SK-N-SH (cell line): ENCODE data around the gene ZNF814. TPM values are rescaled to one million over a fixed set of nuclear protein-coding genes. Genes with fewer than 3 reads are reported as not detected.

ENCODE experiments used
- CTCF ChIA-PET: fragments of 300-600, 350-600 bp; formaldehyde crosslinking; extraction: SDS; loops from one replicate; lab custom pipeline; 2021; lab: Yijun Ruan, JAX
- POLR2A ChIA-PET: fragments of 350-600 bp; sonication (Branson Sonifier 250); formaldehyde crosslinking; extraction: SDS; loops from one replicate; lab custom pipeline; 2020; ENCODE audit warnings: antibody characterized with exemption, inconsistent platforms; lab: Yijun Ruan, JAX
- DNase-seq: peaks from one replicate; pipeline ENCODE4 v3.0.0; 2012
- H2AFZ ChIP-seq: fragments of 200-600 bp; sonication (generic); 2 replicates; pipeline ENCODE4 v1.8.1; 2016; ENCODE audit warnings: antibody characterized with exemption, mild to moderate bottlenecking, low read depth
- H3F3A ChIP-seq: fragments of 200-600 bp; sonication (generic); replicated peaks from 2 replicates; pipeline ENCODE3; 2016; ENCODE audit warnings: antibody characterized with exemption, mild to moderate bottlenecking; ENCODE audit not compliant: insufficient read depth
- H3K27ac ChIP-seq, 2 experiments: fragments of 200-500 bp in 1 of 2; fragments of 200-600 bp in 1 of 2; sonication (Bioruptor generic) in 1 of 2; sonication (generic), shearing (Covaris generic) in 1 of 2; 2 replicates each; pipeline versions ENCODE4 v1.5.1 to v1.6.1; 2014 to 2016; ENCODE audit warnings: low read depth in 2 of 2, inconsistent platforms in 1 of 2, low read length in 1 of 2, mild to moderate bottlenecking in 1 of 2, mixed read lengths in 1 of 2
- H3K27me3 ChIP-seq: fragments of 200-600 bp; sonication (generic), shearing (Covaris generic); 2 replicates; pipeline ENCODE4 v1.6.1; 2016; ENCODE audit warnings: mixed run types; ENCODE audit not compliant: insufficient read depth
- H3K36me3 ChIP-seq, 2 experiments: fragments of 200-500 bp in 1 of 2; fragments of 200-600 bp in 1 of 2; sonication (Bioruptor generic) in 1 of 2; sonication (generic) in 1 of 2; replicated peaks in 1 of 2; 2 replicates each; pipeline versions ENCODE3 to v1.5.1; 2014 to 2016; ENCODE audit warnings: low read length in 1 of 2, mild to moderate bottlenecking in 1 of 2; ENCODE audit not compliant: insufficient read depth in 2 of 2, control insufficient read depth in 1 of 2
- H3K4me1 ChIP-seq, 2 experiments: fragments of 200-500 bp in 1 of 2; fragments of 200-600 bp in 1 of 2; sonication (Bioruptor generic) in 1 of 2; sonication (generic), shearing (Covaris generic) in 1 of 2; 2 replicates each; pipeline versions ENCODE4 v1.5.1 to v1.6.1; 2014 to 2016; ENCODE audit warnings: low read depth in 1 of 2, low read length in 1 of 2, mixed run types in 1 of 2; ENCODE audit not compliant: insufficient read depth in 2 of 2, control insufficient read depth in 1 of 2
- H3K4me2 ChIP-seq: fragments of 200-600 bp; sonication (generic), shearing (Covaris generic); 2 replicates; pipeline ENCODE4 v1.6.1; 2017; ENCODE audit warnings: mixed run types
- H3K4me3 ChIP-seq, 2 experiments: fragments of 200-500 bp in 1 of 2; fragments of 200-600 bp in 1 of 2; sonication (Bioruptor generic) in 1 of 2; sonication (generic), shearing (Covaris generic) in 1 of 2; 2 replicates each; pipeline versions ENCODE4 v1.5.1 to v1.8.1; 2014 to 2016; ENCODE audit warnings: low read depth in 2 of 2, inconsistent platforms in 1 of 2, low read length in 1 of 2, mild to moderate bottlenecking in 1 of 2, mixed read lengths in 1 of 2, moderate library complexity in 1 of 2
- H3K79me2 ChIP-seq: fragments of 200-600 bp; sonication (generic); 2 replicates; pipeline ENCODE4 v1.8.1; 2017; ENCODE audit warnings: mild to moderate bottlenecking; ENCODE audit not compliant: insufficient read depth
- H3K9ac ChIP-seq: fragments of 200-600 bp; sonication (generic); 2 replicates; pipeline ENCODE4 v1.6.1; 2017; ENCODE audit warnings: mixed run types
- H3K9me2 ChIP-seq: fragments of 200-600 bp; sonication (generic); 2 replicates; pipeline ENCODE4 v1.6.1; 2017; ENCODE audit warnings: mixed run types
- H3K9me3 ChIP-seq: fragments of 200-600 bp; sonication (generic); 2 replicates; pipeline ENCODE4 v1.6.1; 2017; ENCODE audit warnings: mixed run types, mild to moderate bottlenecking, moderate library complexity
- H4K20me1 ChIP-seq: fragments of 200-600 bp; sonication (generic); 2 replicates; pipeline ENCODE4 v1.6.1; 2017; ENCODE audit warnings: mild to moderate bottlenecking, mixed run types; ENCODE audit not compliant: insufficient read depth
- FOSL2 ChIP-seq: IDR thresholded peaks from 2 replicates; pipeline ENCODE4 v1.4.0; 2012; ENCODE audit warnings: low read depth, mild to moderate bottlenecking, moderate library complexity, borderline replicate concordance
- JUND ChIP-seq: IDR thresholded peaks from 2 replicates; pipeline ENCODE4 v1.4.0; 2012
- MXI1 ChIP-seq: IDR thresholded peaks from 2 replicates; pipeline ENCODE4 v1.6.1; 2012; ENCODE audit warnings: mild to moderate bottlenecking, low read depth, low read length, improper control_type of control experiment
- NFIC ChIP-seq: IDR thresholded peaks from 2 replicates; pipeline ENCODE4 v1.4.0; 2012; ENCODE audit warnings: borderline replicate concordance
- RXRA ChIP-seq: IDR thresholded peaks from 2 replicates; pipeline ENCODE4 v1.4.0; 2012; ENCODE audit warnings: low read depth, mild to moderate bottlenecking, borderline replicate concordance
- TAF1 ChIP-seq: IDR thresholded peaks from 2 replicates; pipeline ENCODE4 v1.6.1; 2012; ENCODE audit warnings: low read depth, mild to moderate bottlenecking, low read length, moderate library complexity, borderline replicate concordance
- YY1 ChIP-seq: IDR thresholded peaks from 2 replicates; pipeline ENCODE4 v1.4.0; 2012; ENCODE audit warnings: low read depth, mild to moderate bottlenecking
- WGBS: methylation state at CpG from one replicate; pipeline ENCODE4 v1.1.6; 2017; ENCODE audit warnings: low lambda C conversion rate; 5-methylcytosine and 5-hydroxymethylcytosine counted together
- polyA plus RNA-seq, 3 experiments: library from polyadenylated mRNA; depleted of rRNA; stranded (reverse); fragments of >200 nt; gene quantifications; 2 replicates each; pipeline ENCODE4 v1.2.3, GENCODE V29; 2012
- TF ChIP-seq, protein P1 (sequence below): IDR thresholded peaks from 2 replicates; pipeline ENCODE4; 2012
- TF ChIP-seq, protein P2 (sequence below): fragments of 150-350 bp; IDR thresholded peaks from 2 replicates; pipeline ENCODE4 v1.6.1; 2016; ENCODE audit warnings: mild to moderate bottlenecking, low read depth, low read length

ZNF814 gene
- polyA plus RNA-seq, 1 of the 3 experiments (the other 2 are of a cell fraction) = 4.3 TPM

DNA sequence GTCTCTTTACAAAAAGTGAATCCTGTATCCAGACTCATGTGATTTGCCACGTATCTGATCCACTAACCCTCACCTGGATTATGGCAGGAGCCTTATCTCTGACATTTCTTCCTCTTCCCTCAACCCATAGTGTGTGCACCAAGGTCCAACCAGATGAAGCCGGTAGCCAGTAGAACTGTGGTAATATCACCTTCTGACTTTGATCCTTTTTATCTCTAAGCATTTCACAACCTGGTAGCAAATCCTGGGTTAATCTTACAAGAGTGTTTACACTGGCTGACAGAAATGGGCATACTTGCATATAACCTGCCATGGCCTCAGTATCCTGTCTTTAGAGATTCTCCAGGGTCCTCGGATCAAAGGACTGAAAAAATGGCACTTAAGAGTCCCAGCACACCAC lies 25.7 kb upstream of the ZNF814 start:
- Histone ChIP-seq H3F3A (no peaks in the 10 kb centered on the region), H3K27me3 (no peaks in the 10 kb centered on the region), H3K9me3 (0 out of 2 replicates have a peak, but pooled peaks cover 5% of the 10 kb centered on the region), H3K36me3 (peaks cover 7 to 33% of the 10 kb centered on the region in 2 experiments), H3K4me1 (peaks cover 0 to 10% of the 10 kb centered on the region in 2 experiments; a peak in 2 of 4 replicates), H3K9ac (no peak overlapping the region), H3K4me2 (no peak overlapping the region), H3K9me2 (no peaks in the 10 kb centered on the region), H2AFZ (no peak overlapping the region), H3K27ac (no peak overlapping the region), H4K20me1 (no peaks in the 10 kb centered on the region), H3K79me2 (peaks cover 38% of the 10 kb centered on the region), H3K4me3 (no peak overlapping the region)
- WGBS = 93% methylated on average over 3 of the region's 3 CpGs
- POLR2A ChIA-PET = no interaction called here
- TF ChIP-seq FOSL2 = no peak
- TF ChIP-seq RXRA = no peak
- TF ChIP-seq, protein P1, sequence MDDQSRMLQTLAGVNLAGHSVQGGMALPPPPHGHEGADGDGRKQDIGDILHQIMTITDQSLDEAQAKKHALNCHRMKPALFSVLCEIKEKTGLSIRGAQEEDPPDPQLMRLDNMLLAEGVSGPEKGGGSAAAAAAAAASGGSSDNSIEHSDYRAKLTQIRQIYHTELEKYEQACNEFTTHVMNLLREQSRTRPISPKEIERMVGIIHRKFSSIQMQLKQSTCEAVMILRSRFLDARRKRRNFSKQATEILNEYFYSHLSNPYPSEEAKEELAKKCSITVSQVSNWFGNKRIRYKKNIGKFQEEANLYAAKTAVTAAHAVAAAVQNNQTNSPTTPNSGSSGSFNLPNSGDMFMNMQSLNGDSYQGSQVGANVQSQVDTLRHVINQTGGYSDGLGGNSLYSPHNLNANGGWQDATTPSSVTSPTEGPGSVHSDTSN = no peak
- CTCF ChIA-PET = no interaction called here
- DNase-seq = no peak

DNA sequence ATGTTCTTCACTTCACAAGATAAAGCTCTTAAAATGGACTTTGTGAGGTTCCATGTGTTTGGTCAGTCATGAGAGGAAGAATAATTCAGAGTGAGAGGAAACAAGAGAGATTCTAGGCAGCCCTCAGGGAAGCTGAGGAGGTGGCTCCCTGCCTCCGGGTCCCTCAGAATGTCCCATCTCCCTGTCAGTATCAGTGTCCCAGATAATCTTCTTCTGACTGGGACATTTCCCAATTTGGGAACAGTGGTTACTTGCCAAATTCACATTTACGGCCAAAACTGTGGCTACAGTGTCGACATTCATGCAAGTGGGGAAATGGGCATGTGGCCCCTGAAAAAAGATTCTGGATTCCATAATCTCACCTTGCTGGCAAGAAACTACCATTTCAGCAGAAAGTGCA lies 18.6 kb upstream of the ZNF814 start:
- POLR2A ChIA-PET = no interaction called here
- TF ChIP-seq JUND (no peak), TAF1 (no peak), YY1 (no peak), NFIC (no peak), MXI1 (no peak)
- TF ChIP-seq, protein P1 = no peak
- H3K9me2 ChIP-seq = no peaks in the 10 kb centered on the region
- 97% methylated on average over 3 of the region's 3 CpGs for WGBS
- H3K27ac ChIP-seq = no peak overlapping the region
- H3K36me3 ChIP-seq = peaks cover 13 to 41% of the 10 kb centered on the region in 2 experiments
- CTCF ChIA-PET = no interaction called here
- no peak overlapping the region for H3K9ac ChIP-seq
- 0 out of 2 replicates have a peak, but pooled peaks cover 11% of the 10 kb centered on the region for H3K9me3 ChIP-seq
- H3F3A ChIP-seq = no peaks in the 10 kb centered on the region
- no peaks in the 10 kb centered on the region for H4K20me1 ChIP-seq
- H3K4me2 ChIP-seq = no peak overlapping the region
- no peak overlapping the region for H3K4me3 ChIP-seq
- H3K4me1 ChIP-seq = no peaks in the 10 kb centered on the region
- DNase-seq = no peak
- H3K79me2 ChIP-seq = peaks cover 6% of the 10 kb centered on the region; the same call in 1 of the 2 replicates
- no peaks in the 10 kb centered on the region for H3K27me3 ChIP-seq
- no peak overlapping the region for H2AFZ ChIP-seq

DNA sequence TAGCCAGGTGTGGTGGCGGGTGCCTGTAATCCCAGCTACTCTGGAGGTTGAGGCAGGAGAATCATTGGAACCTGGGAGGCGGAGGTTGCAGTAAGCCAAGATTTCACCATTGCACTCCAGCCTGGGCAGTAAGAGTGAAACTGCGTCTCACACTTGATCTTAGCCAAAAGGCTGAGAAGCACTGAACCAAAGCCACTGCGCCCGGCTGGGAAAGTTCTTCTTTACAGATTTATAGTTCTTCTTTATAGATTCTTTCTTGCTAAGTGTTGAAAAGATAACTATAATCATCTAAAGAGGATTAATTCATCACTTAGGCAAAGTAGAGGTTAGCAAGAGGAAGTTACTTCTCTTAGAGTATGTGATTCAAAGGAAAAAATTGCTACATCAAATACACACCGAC lies 16.4 kb upstream of the ZNF814 start:
- Histone ChIP-seq H3K9me3 (0 out of 2 replicates have a peak, but pooled peaks cover 6% of the 10 kb centered on the region), H3K9ac (no peak overlapping the region), H3K4me1 (no peaks in the 10 kb centered on the region), H3K27me3 (no peaks in the 10 kb centered on the region), H3K79me2 (peaks cover 3% of the 10 kb centered on the region; the same call in 1 of the 2 replicates), H2AFZ (no peak overlapping the region), H3K9me2 (no peaks in the 10 kb centered on the region), H3K27ac (no peak overlapping the region), H3K36me3 (peaks cover 6 to 30% of the 10 kb centered on the region in 2 experiments), H3K4me2 (no peak overlapping the region), H3F3A (no peaks in the 10 kb centered on the region), H3K4me3 (no peak overlapping the region), H4K20me1 (no peaks in the 10 kb centered on the region)
- CTCF ChIA-PET = no interaction called here
- DNase-seq = no peak
- POLR2A ChIA-PET = no interaction called here
- TF ChIP-seq, protein P2, sequence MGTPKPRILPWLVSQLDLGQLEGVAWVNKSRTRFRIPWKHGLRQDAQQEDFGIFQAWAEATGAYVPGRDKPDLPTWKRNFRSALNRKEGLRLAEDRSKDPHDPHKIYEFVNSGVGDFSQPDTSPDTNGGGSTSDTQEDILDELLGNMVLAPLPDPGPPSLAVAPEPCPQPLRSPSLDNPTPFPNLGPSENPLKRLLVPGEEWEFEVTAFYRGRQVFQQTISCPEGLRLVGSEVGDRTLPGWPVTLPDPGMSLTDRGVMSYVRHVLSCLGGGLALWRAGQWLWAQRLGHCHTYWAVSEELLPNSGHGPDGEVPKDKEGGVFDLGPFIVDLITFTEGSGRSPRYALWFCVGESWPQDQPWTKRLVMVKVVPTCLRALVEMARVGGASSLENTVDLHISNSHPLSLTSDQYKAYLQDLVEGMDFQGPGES = no peak
- 95% methylated on average over 6 of the region's 6 CpGs for WGBS
